K562 (cell line): ENCODE data around the gene ATXN1. TPM values are rescaled to one million over a fixed set of nuclear protein-coding genes. Genes with fewer than 3 reads are reported as not detected.

Experiments
- CREB3L1 ChIP-seq: fragments of 450-650 bp; IDR thresholded peaks from 2 replicates; pipeline ENCODE4 v1.6.1; 2014; ENCODE audit warnings: low read depth, mild to moderate bottlenecking, moderate library complexity, borderline replicate concordance
- CUX1 ChIP-seq: fragments of 200-800 bp; sonication (Bioruptor generic); IDR thresholded peaks from 2 replicates; pipeline ENCODE4 v1.6.1; 2016; ENCODE audit warnings: missing genetic modification characterization, missing compliant biosample characterization
- MEIS2 ChIP-seq: fragments of 450-650 bp; IDR thresholded peaks from 2 replicates; pipeline ENCODE4 v1.6.1; 2014; ENCODE audit warnings: mild to moderate bottlenecking; ENCODE audit not compliant: partially characterized antibody
- RAD21 ChIP-seq, 2 experiments: fragments of 250-450 bp in 1 of 2; fragments of 450-650 bp in 1 of 2; sonication (Bioruptor Pico) in 1 of 2; formaldehyde crosslinking in 1 of 2; IDR thresholded peaks in 1 of 2; conservative IDR thresholded peaks in 1 of 2; 2 replicates each; pipeline versions ENCODE4 v1.4.0 to v1.8.0; 2020 to 2022; ENCODE audit warnings: mild to moderate bottlenecking in 2 of 2, moderate library complexity in 1 of 2
- SMAD2 ChIP-seq: fragments of 150-350 bp; IDR thresholded peaks from 2 replicates; pipeline ENCODE4 v1.6.1; 2014; ENCODE audit warnings: low read depth, mild to moderate bottlenecking, low read length
- TFAP4 ChIP-seq: sonication (generic); formaldehyde crosslinking; IDR thresholded peaks from 2 replicates; pipeline ENCODE4 v1.8.0; 2022; ENCODE audit warnings: missing genetic modification reagents, mild to moderate bottlenecking, moderate library complexity, borderline replicate concordance
- polyA plus RNA-seq, 8 experiments: library from polyadenylated mRNA; depleted of rRNA in 4 of 8; stranded (reverse) in 5 of 8; unstranded in 3 of 8; fragments of >200 nt; fragmentation: Nextera tagmentation in 2 of 8; fragmentation: Illumina TruSeq in 1 of 8; extraction: Ambion mirVana in 2 of 8; extraction: Trizol in 1 of 8; gene quantifications; 2 replicates each; pipeline versions ENCODE4 v1.2.1 to v1.2.3, GENCODE V29; 2011 to 2014; ENCODE audit warnings: inconsistent platforms in 1 of 8, missing spikeins in 1 of 8
- total RNA-seq, 7 experiments: library from RNA; depleted of rRNA in 6 of 7; stranded (reverse); fragments of >200 nt in 6 of 7; fragmentation: Illumina TruSeq in 2 of 7; extraction: Trizol in 2 of 7; gene quantifications; 2 replicates each; pipeline versions ENCODE4 v1.2.1 to v1.2.3, GENCODE V29; 2011 to 2021; ENCODE audit warnings: low replicate concordance in 1 of 7

The ATXN1 gene
- total and polyA plus RNA-seq, 9 of the 15 experiments (the other 6 are each of a cell fraction or from before 2014, with no cell fraction given), result under 0.01 to 1.2 (median 0.58) TPM

- TF ChIP-seq CUX1 (CRISPR knock-in tag), result no peak
- TF ChIP-seq TFAP4 (CRISPR knock-in tag), result no peak
- TF ChIP-seq MEIS2, result no peak
- no peak for TF ChIP-seq CREB3L1
- no peak for TF ChIP-seq SMAD2
- no peak for TF ChIP-seq RAD21 (CRISPR knock-in tag; conservative IDR thresholded peaks at IDR 0.05 in 1 of 2, IDR thresholded peaks at IDR 0.05 in 1 of 2)
These were observed 456.0 kb downstream of the ATXN1 start (continued) for GRCh38 chr6:16305246-16305725.
